ENCODE data around the gene CBR1. TPM values are rescaled to one million over a fixed set of nuclear protein-coding genes. Genes with fewer than 3 reads are reported as not detected.

The CBR1 gene
- polyA plus RNA-seq, 1 donor from 2014 or later = 9.2 TPM

GRCh38 chr21:36076878-36077655, 7.2 kb downstream of the CBR1 start:
- TF ChIP-seq, protein P1, sequence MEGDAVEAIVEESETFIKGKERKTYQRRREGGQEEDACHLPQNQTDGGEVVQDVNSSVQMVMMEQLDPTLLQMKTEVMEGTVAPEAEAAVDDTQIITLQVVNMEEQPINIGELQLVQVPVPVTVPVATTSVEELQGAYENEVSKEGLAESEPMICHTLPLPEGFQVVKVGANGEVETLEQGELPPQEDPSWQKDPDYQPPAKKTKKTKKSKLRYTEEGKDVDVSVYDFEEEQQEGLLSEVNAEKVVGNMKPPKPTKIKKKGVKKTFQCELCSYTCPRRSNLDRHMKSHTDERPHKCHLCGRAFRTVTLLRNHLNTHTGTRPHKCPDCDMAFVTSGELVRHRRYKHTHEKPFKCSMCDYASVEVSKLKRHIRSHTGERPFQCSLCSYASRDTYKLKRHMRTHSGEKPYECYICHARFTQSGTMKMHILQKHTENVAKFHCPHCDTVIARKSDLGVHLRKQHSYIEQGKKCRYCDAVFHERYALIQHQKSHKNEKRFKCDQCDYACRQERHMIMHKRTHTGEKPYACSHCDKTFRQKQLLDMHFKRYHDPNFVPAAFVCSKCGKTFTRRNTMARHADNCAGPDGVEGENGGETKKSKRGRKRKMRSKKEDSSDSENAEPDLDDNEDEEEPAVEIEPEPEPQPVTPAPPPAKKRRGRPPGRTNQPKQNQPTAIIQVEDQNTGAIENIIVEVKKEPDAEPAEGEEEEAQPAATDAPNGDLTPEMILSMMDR (IDR thresholded peaks at IDR 0.05; ENCODE audit: poor library complexity, severe bottlenecking) = no peak
- no peak for TF ChIP-seq EP300 (conservative IDR thresholded peaks at IDR 0.05; ENCODE audit: poor library complexity, severe bottlenecking)
- TF ChIP-seq EZH2 (IDR thresholded peaks at IDR 0.05; ENCODE audit: borderline replicate concordance, insufficient read depth, low read length, poor library complexity, severe bottlenecking) = no peak
- TF ChIP-seq MXI1 (conservative IDR thresholded peaks at IDR 0.05; ENCODE audit: poor library complexity, severe bottlenecking) = no peak
- no peak for TF ChIP-seq POLR2AphosphoS5 (IDR thresholded peaks at IDR 0.05)
- TF ChIP-seq SMC3 (conservative IDR thresholded peaks at IDR 0.05; ENCODE audit: poor library complexity) = no peak
- no peak for TF ChIP-seq TAF1 (IDR thresholded peaks at IDR 0.05; ENCODE audit: low read depth)
- H3K27ac ChIP-seq (ENCODE audit: low read length) = no peak overlapping the region

DNA sequence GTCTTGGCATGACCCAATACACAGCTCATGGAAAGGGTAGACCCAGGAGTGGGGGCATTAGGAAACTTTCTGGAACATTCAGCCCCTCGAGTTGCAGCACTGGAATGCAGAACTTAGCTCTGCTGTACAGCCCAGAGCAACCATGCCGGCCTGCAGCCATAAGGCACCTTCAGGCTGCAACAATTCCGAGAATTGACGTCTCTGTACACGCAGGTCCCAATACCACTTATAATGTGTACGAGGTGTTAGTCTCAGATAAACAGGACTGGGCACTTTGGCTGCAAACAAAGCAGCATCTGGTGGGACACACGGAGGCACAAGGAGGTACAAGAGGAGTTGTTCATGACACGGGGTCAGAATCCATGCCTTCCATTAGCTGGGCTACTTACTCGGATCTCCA, 7.9 kb downstream of the CBR1 start:
- TF ChIP-seq REST (IDR thresholded peaks at IDR 0.05; ENCODE audit: borderline replicate concordance) = no peak
- no peak for TF ChIP-seq RAD21 (conservative IDR thresholded peaks at IDR 0.05)
- TF ChIP-seq, protein P1 (IDR thresholded peaks at IDR 0.05; ENCODE audit: poor library complexity, severe bottlenecking) = no peak
- no peak for TF ChIP-seq MXI1 (conservative IDR thresholded peaks at IDR 0.05; ENCODE audit: poor library complexity, severe bottlenecking)
- TF ChIP-seq TAF1 (IDR thresholded peaks at IDR 0.05; ENCODE audit: low read depth) = no peak
- no peak for TF ChIP-seq SMC3 (conservative IDR thresholded peaks at IDR 0.05; ENCODE audit: poor library complexity)
- no peak for TF ChIP-seq EZH2 (IDR thresholded peaks at IDR 0.05; ENCODE audit: borderline replicate concordance, insufficient read depth, low read length, poor library complexity, severe bottlenecking)
- TF ChIP-seq EP300 (conservative IDR thresholded peaks at IDR 0.05; ENCODE audit: poor library complexity, severe bottlenecking) = no peak
- no peak for TF ChIP-seq POLR2AphosphoS5 (IDR thresholded peaks at IDR 0.05)
- no peaks in the 10 kb centered on the region for H3K27me3 ChIP-seq (ENCODE audit: insufficient read depth, low read depth, low read length)
- H3K9ac ChIP-seq (ENCODE audit: low read length) = no peak overlapping the region
- H2AFZ ChIP-seq (ENCODE audit: low read depth, low read length) = no peak overlapping the region
- H3F3A ChIP-seq (ENCODE audit: insufficient read depth, low read length, poor library complexity, severe bottlenecking) = no peaks in the 10 kb centered on the region
- H3K9me2 ChIP-seq (ENCODE audit: insufficient read depth, low read length) = no peaks in the 10 kb centered on the region
- H3K9me3 ChIP-seq (ENCODE audit: low read length) = no peaks in the 10 kb centered on the region
- H4K20me1 ChIP-seq (ENCODE audit: insufficient read depth) = no peaks in the 10 kb centered on the region
- H3K4me3 ChIP-seq (ENCODE audit: low read length) = no peak overlapping the region
- no peak overlapping the region for H3K27ac ChIP-seq (ENCODE audit: low read length)
- H3K79me2 ChIP-seq (replicated peaks; ENCODE audit: insufficient read depth, low read length) = no peaks in the 10 kb centered on the region
- H3K4me2 ChIP-seq (ENCODE audit: low read length) = no peak overlapping the region
- no peaks in the 10 kb centered on the region for H3K36me3 ChIP-seq (ENCODE audit: insufficient read depth, low read length)

More at GRCh38 chr21:36076878-36077655, 7.2 kb downstream of the CBR1 start:
- H3K9me2 ChIP-seq (ENCODE audit: insufficient read depth, low read length) = no peaks in the 10 kb centered on the region
- no peaks in the 10 kb centered on the region for H3K79me2 ChIP-seq (replicated peaks; ENCODE audit: insufficient read depth, low read length)
- no peaks in the 10 kb centered on the region for H3K9me3 ChIP-seq (ENCODE audit: low read length)
- H3K4me3 ChIP-seq (ENCODE audit: low read length) = no peak overlapping the region
- no peak overlapping the region for H3K9ac ChIP-seq (ENCODE audit: low read length)
- no peaks in the 10 kb centered on the region for H3F3A ChIP-seq (ENCODE audit: insufficient read depth, low read length, poor library complexity, severe bottlenecking)
- no peaks in the 10 kb centered on the region for H4K20me1 ChIP-seq (ENCODE audit: insufficient read depth)
- no peak overlapping the region for H3K4me2 ChIP-seq (ENCODE audit: low read length)
- H2AFZ ChIP-seq (ENCODE audit: low read depth, low read length) = no peak overlapping the region
- H3K36me3 ChIP-seq (ENCODE audit: insufficient read depth, low read length) = no peaks in the 10 kb centered on the region
- H3K27me3 ChIP-seq (ENCODE audit: insufficient read depth, low read depth, low read length) = no peaks in the 10 kb centered on the region
